GM12874 (cell line): ENCODE measurements around the gene SZRD1.

Experiments
- CTCF ChIP-seq: IDR thresholded peaks from 2 replicates; pipeline ENCODE4 v1.5.1; 2011; ENCODE audit warnings: low read depth, mild to moderate bottlenecking, control low read depth, low read length, moderate library complexity; ENCODE audit not compliant: insufficient read depth

SZRD1 gene

GRCh38 chr1:16445052-16445451 is 78.0 kb downstream of the SZRD1 start:
- no peak for TF ChIP-seq CTCF

GRCh38 chr1:16446116-16446515 is 79.1 kb downstream of the SZRD1 start:
- no peak for TF ChIP-seq CTCF

GRCh38 chr1:16447641-16448040 is 80.6 kb downstream of the SZRD1 start:
- TF ChIP-seq CTCF: no peak
